ENCODE measurements around the gene THAP11. TPM values are rescaled to one million over a fixed set of nuclear protein-coding genes. Genes with fewer than 3 reads are reported as not detected.

THAP11 gene
- total RNA-seq, 3 donors from 2014 or later = 51.1 to 57.8 (median 53.0) TPM

DNA sequence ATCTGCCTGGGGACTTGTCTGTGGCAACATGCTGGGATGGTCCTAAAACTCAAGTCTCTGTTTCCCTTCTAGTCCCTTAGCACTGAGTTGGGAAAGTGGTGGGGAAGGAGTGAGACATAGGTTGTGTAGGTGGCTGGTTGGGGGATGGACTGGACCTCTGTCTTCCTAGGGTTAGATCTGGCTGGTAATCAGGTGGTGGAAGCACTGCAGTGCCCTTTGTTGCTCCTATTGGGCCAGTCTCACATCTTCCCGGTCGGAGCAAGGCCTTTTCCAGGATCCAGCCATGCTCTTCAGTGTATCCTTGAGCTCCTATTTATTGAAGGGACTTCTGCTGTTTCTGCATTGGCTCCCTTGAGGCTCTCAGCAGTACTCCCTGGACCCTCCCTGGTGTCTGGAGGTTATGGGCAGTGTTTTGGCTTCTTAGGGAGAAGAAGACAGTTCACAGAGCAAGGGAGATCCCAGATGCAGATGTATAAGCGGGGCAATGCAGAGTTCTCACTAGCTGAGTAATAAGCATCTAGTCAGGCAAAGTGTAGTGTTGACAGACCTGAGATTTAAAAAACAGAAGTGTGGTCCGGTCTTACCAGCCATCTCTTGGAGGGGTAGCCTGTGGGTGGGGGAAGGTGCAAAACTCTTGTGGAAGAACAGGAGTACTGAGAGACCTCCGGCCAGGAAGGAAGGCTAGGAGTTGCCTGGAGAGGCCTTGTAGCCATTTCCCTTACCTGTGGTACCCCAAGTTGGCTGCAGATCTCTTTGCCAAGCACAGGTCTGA lies 3.4 kb downstream of the THAP11 start:
- TF ChIP-seq POLR2A (IDR thresholded peaks at IDR 0.05) (no peak), POLR2AphosphoS5 (IDR thresholded peaks at IDR 0.05) (no peak)
- TF ChIP-seq, protein P1, sequence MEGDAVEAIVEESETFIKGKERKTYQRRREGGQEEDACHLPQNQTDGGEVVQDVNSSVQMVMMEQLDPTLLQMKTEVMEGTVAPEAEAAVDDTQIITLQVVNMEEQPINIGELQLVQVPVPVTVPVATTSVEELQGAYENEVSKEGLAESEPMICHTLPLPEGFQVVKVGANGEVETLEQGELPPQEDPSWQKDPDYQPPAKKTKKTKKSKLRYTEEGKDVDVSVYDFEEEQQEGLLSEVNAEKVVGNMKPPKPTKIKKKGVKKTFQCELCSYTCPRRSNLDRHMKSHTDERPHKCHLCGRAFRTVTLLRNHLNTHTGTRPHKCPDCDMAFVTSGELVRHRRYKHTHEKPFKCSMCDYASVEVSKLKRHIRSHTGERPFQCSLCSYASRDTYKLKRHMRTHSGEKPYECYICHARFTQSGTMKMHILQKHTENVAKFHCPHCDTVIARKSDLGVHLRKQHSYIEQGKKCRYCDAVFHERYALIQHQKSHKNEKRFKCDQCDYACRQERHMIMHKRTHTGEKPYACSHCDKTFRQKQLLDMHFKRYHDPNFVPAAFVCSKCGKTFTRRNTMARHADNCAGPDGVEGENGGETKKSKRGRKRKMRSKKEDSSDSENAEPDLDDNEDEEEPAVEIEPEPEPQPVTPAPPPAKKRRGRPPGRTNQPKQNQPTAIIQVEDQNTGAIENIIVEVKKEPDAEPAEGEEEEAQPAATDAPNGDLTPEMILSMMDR (IDR thresholded peaks at IDR 0.05) = no peak
- H3K27ac ChIP-seq = peak overlapping the region; percentile 92 to 94
- DNase-seq (ENCODE audit: low spot score in 2 of 2) = no peak
- H3K4me3 ChIP-seq = peak overlapping the region; percentile 91 to 98 (median 95)
- no peaks in the 10 kb centered on the region for H3K9me3 ChIP-seq
- intact Hi-C loops (cut with DNase I; ENCODE audit: low total_unique reads) = no loop called here
- H3K36me3 ChIP-seq = no peaks in the 10 kb centered on the region
- H3K4me1 ChIP-seq = peaks cover 21 to 31% of the 10 kb centered on the region in 2 donors
- H3K27me3 ChIP-seq = no peaks in the 10 kb centered on the region

DNA sequence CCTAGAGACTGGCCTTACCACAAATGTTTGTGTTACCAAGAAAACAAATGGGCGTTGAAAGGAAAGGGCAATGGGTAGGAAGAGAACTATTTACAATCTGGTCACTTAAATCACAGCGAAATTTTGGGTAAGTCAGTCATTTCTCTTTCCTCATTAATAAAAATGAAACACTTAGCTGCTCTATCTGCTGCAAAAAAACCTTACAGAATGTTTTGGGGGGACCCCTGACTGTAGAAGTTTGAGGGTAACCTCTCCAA lies 3.9 kb downstream of the THAP11 start:
- no peaks in the 10 kb centered on the region for H3K36me3 ChIP-seq
- no peaks in the 10 kb centered on the region for H3K27me3 ChIP-seq
- peak overlapping the region; percentile 92 to 94 for H3K27ac ChIP-seq
- intact Hi-C loops (cut with DNase I; ENCODE audit: low total_unique reads) = no loop called here
- peak overlapping the region; percentile 91 to 98 (median 95) for H3K4me3 ChIP-seq
- TF ChIP-seq, protein P1 (IDR thresholded peaks at IDR 0.05) = no peak
- TF ChIP-seq POLR2A (IDR thresholded peaks at IDR 0.05) = no peak
- no peak for TF ChIP-seq POLR2AphosphoS5 (IDR thresholded peaks at IDR 0.05)
- H3K4me1 ChIP-seq = peaks cover 21 to 31% of the 10 kb centered on the region in 2 donors
- no peak for DNase-seq (ENCODE audit: low spot score in 2 of 2)
- no peaks in the 10 kb centered on the region for H3K9me3 ChIP-seq

DNA sequence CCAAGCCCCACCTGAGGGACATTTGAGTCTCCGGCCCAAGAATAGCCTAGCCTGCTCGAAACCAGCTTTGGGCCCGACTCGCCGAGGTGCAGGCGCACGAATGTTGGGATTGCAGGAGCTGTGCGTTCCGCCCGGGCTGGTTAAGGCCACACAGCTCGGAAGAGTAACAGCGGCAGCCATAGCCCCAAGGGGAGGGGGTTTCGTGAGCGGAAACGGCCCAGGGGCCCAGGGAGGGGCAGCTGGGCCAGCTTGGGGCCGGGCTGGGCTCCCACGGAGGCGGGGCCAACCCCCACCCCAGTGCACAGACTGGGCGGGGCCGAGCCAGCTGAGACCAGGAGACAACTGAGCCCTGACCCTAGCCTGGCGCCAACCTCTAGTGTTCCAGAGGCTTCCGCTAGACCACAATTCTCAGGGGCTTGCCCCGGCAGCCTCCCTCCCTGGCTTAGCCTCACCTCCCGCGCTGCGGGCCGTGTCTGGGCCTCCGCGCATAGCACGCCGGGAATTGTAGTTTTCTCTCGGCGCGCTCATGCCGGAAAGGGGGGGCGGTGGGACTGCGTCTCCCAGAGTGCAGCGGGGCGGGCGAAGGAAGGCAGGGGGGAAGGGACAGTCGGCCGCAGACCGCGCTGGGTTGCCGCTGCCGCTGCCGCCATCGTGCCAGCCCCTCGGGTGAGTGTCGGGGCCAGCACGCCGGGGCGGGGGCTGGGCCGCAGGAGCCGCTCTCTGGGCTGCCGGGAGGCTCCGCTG lies 4.4 kb downstream of the THAP11 start, which contains the start of gene NUTF2:
NUTF2 (plus strand) TSS at position 614 of the 744 bp plus-strand sequence. CDS start 18,198 bp downstream, outside the sequence.
- no peaks in the 10 kb centered on the region for H3K36me3 ChIP-seq
- TF ChIP-seq POLR2AphosphoS5 (IDR thresholded peaks at IDR 0.05) = peak; percentile 82 to 86 (median 85)
- TF ChIP-seq POLR2A (IDR thresholded peaks at IDR 0.05) = peak; percentile 66
- TF ChIP-seq, protein P1 (IDR thresholded peaks at IDR 0.05) = peak in 1 of 3 donors; percentile 10
- DNase-seq (ENCODE audit: low spot score in 2 of 2) = peak; percentile 92 to 94
- H3K27me3 ChIP-seq = no peaks in the 10 kb centered on the region
- H3K4me3 ChIP-seq = peak within 1 kb of the TSS; percentile 91 to 98 (median 95)
- intact Hi-C loops (cut with DNase I; ENCODE audit: low total_unique reads) = no loop called here
- H3K9me3 ChIP-seq = no peaks in the 10 kb centered on the region
- H3K27ac ChIP-seq = peak within 1 kb of the TSS; percentile 92 to 94
- H3K4me1 ChIP-seq = peaks cover 18 to 31% of the 10 kb centered on the region in 2 donors

DNA sequence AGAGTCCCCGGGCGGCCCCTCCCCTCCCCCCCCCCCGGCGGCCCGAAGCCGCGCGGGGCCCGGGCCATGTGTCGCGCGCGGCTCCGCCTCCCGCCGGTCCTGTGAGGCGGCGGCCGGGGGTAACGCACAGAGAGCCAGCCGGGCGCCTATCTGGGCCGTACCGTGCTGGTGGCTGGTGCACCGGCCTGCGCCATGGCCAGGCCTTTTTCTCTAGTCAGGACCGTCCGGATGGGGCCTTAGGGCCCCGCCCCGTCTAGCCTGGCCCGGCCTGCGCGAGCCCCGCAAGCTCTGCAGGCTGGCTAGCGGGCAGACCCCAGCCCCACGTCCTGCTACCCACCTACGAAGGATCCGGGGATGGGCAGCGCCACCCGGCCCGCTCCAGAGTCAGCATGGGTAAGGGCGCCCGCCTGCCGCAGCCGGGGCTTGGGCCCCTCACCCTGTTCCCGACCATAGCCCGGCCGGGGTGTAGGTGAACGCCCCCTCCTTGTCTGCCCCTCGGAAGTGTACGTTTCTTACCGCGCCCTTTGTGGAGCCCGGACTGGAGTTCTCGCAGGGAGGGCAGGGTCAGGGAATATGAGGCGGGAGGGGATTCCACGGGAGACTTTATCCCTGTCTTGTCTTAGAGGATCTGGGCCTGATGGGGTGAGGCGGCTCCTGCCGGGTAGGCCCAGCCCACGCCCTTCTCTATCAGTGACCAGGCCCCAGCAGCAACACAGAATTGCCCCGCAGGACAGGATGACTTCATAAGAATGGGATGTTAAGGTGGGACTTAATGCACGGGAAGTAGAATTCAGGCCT lies 5.1 kb downstream of the THAP11 start, which contains the start of gene CENPT:
CENPT (minus strand) TSS at position 630 of the 798 bp plus-strand sequence. CDS start 13,834 bp downstream, outside the sequence.
- no peaks in the 10 kb centered on the region for H3K9me3 ChIP-seq
- DNase-seq (ENCODE audit: low spot score in 2 of 2) = peak in 1 of 2 donors; percentile 41
- H3K4me3 ChIP-seq = peak within 1 kb of the TSS; percentile 91 to 98 (median 95)
- no peaks in the 10 kb centered on the region for H3K27me3 ChIP-seq
- intact Hi-C loops (cut with DNase I; ENCODE audit: low total_unique reads) = no loop called here
- peak within 1 kb of the TSS; percentile 92 to 94 for H3K27ac ChIP-seq
- H3K36me3 ChIP-seq = no peaks in the 10 kb centered on the region
- peaks cover 16 to 31% of the 10 kb centered on the region in 2 donors for H3K4me1 ChIP-seq
- TF ChIP-seq POLR2A (IDR thresholded peaks at IDR 0.05) = no peak
- TF ChIP-seq POLR2AphosphoS5 (IDR thresholded peaks at IDR 0.05) = no peak
- TF ChIP-seq, protein P1 (IDR thresholded peaks at IDR 0.05) = no peak
